Measurements from ENCODE around the gene ACSS1. TPM values are rescaled to one million over a fixed set of nuclear protein-coding genes. Genes with fewer than 3 reads are reported as not detected.
A peak's percentile ranks its signal among the peaks of the same experiment; 100 is the strongest.

ACSS1 gene
- total RNA-seq, 6 donors from 2014 or later = 39.7 to 122 (median 58.1) TPM

- TF ChIP-seq POLR2A (IDR thresholded peaks at IDR 0.05) = no peak
- TF ChIP-seq POLR2AphosphoS5 (IDR thresholded peaks at IDR 0.05) = no peak
- TF ChIP-seq EP300 (IDR thresholded peaks at IDR 0.05) = no peak
- no peak for TF ChIP-seq CTCF (IDR thresholded peaks at IDR 0.05)
- whole genome bisulfite sequencing, 2 donors = 93 to 97% methylated on average over 15 of the region's 15 CpGs
- peaks cover 0 to 63% (median 21%) of the 10 kb centered on the region in 4 donors for H3K36me3 ChIP-seq
- DNase-seq (no peak), ATAC-seq (ENCODE audit: low FRiP score in 2 of 2) (peak in 1 of 2 donors; percentile 12)
- peak overlapping the region in 3 of 4 donors; percentile 10 to 51 (median 20) for H3K27ac ChIP-seq
- H3K4me3 ChIP-seq = no peak overlapping the region
- no peaks in the 10 kb centered on the region for H3K9me3 ChIP-seq
- peaks cover 0 to 9% (median 4%) of the 10 kb centered on the region in 4 donors for H3K4me1 ChIP-seq
- no peaks in the 10 kb centered on the region for H3K27me3 ChIP-seq
Observed at GRCh38 chr20:24979036-24979960, 78.6 kb downstream of the ACSS1 start.

- Histone ChIP-seq H3K27me3 (no peaks in the 10 kb centered on the region), H3K9me3 (no peaks in the 10 kb centered on the region), H3K4me1 (peaks cover 0 to 6% (median 4%) of the 10 kb centered on the region in 4 donors), H3K27ac (no peak overlapping the region), H3K4me3 (no peak overlapping the region), H3K36me3 (peaks cover 0 to 62% (median 23%) of the 10 kb centered on the region in 4 donors)
- DNase-seq (peak in 1 of 2 donors; percentile 12), ATAC-seq (ENCODE audit: low FRiP score in 2 of 2) (no peak)
- TF ChIP-seq POLR2A (IDR thresholded peaks at IDR 0.05) = no peak
- no peak for TF ChIP-seq EP300 (IDR thresholded peaks at IDR 0.05)
- TF ChIP-seq CTCF (IDR thresholded peaks at IDR 0.05) = no peak
- TF ChIP-seq POLR2AphosphoS5 (IDR thresholded peaks at IDR 0.05) = no peak
- 84 to 86% methylated on average over 8 of the region's 8 CpGs for WGBS, 2 donors
Observed at GRCh38 chr20:24978513-24978912, 79.4 kb downstream of the ACSS1 start.

GRCh38 chr20:24977797-24978196 lies 80.1 kb downstream of the ACSS1 start:
- H3K27ac ChIP-seq = no peak overlapping the region
- TF ChIP-seq EP300 (IDR thresholded peaks at IDR 0.05) = no peak
- no peak for TF ChIP-seq POLR2A (IDR thresholded peaks at IDR 0.05)
- no peak for TF ChIP-seq CTCF (IDR thresholded peaks at IDR 0.05)
- TF ChIP-seq POLR2AphosphoS5 (IDR thresholded peaks at IDR 0.05) = no peak
- 82 to 90% methylated on average over 3 of the region's 3 CpGs for WGBS, 2 donors

GRCh38 chr20:24977336-24977735 lies 80.6 kb downstream of the ACSS1 start:
- no peak for ATAC-seq (ENCODE audit: low FRiP score in 2 of 2)

More at GRCh38 chr20:24977797-24978196, 80.1 kb downstream of the ACSS1 start:
- no peak for ATAC-seq (ENCODE audit: low FRiP score in 2 of 2)
- H3K9me3 ChIP-seq = no peaks in the 10 kb centered on the region
- peaks cover 6 to 65% (median 27%) of the 10 kb centered on the region in 4 donors for H3K36me3 ChIP-seq
- peak in 1 of 2 donors; percentile 12 for DNase-seq
- peaks cover 0 to 4% (median 2%) of the 10 kb centered on the region in 4 donors for H3K4me1 ChIP-seq
- no peak overlapping the region for H3K4me3 ChIP-seq
- no peaks in the 10 kb centered on the region for H3K27me3 ChIP-seq

More at GRCh38 chr20:24977336-24977735, 80.6 kb downstream of the ACSS1 start:
- 81 to 89% methylated on average over 1 of the region's 1 CpG for WGBS, 2 donors
- DNase-seq = peak in 1 of 2 donors; percentile 14
- Histone ChIP-seq H3K27ac (no peak overlapping the region), H3K9me3 (no peaks in the 10 kb centered on the region), H3K27me3 (no peaks in the 10 kb centered on the region), H3K36me3 (peaks cover 6 to 65% (median 31%) of the 10 kb centered on the region in 4 donors), H3K4me3 (no peak overlapping the region), H3K4me1 (no peaks in the 10 kb centered on the region)
- TF ChIP-seq POLR2A (IDR thresholded peaks at IDR 0.05) (no peak), POLR2AphosphoS5 (IDR thresholded peaks at IDR 0.05) (no peak), EP300 (IDR thresholded peaks at IDR 0.05) (no peak), CTCF (IDR thresholded peaks at IDR 0.05) (no peak)

Measured in upper lobe of left lung (tissue), 6 donors.